ENCODE results near the gene AOX1. TPM values are rescaled to one million over a fixed set of nuclear protein-coding genes. Genes with fewer than 3 reads are reported as not detected.
"Not testable (repeated sequence)": the region's sequence is repeated elsewhere in the genome, so short reads cannot be mapped to it uniquely, and the experiment has no call there.

AOX1 gene
- total and polyA plus RNA-seq, 2 experiments from 2014 or later: not detected

- TF ChIP-seq CTCF (IDR thresholded peaks at IDR 0.05; ENCODE audit: low read depth, low read length): no peak
- Histone ChIP-seq H3K4me3 (no peak overlapping the region), H3K27me3 (no peaks in the 10 kb centered on the region), H3K36me3 (no peaks in the 10 kb centered on the region), H3K27ac (no peak overlapping the region), H3K4me1 (ENCODE audit: low read depth) (no peaks in the 10 kb centered on the region), H3K9me3 (ENCODE audit: low read depth) (no peaks in the 10 kb centered on the region)
- no peak for DNase-seq (ENCODE audit: low read depth in 1 of 2, low spot score in 1 of 2)
Measured at GRCh38 chr2:200713704-200714064, 127.9 kb downstream of the AOX1 start.

GRCh38 chr2:200715014-200715413 is 129.2 kb downstream of the AOX1 start:
- H3K27me3 ChIP-seq; H3K27ac ChIP-seq; H3K36me3 ChIP-seq; H3K4me3 ChIP-seq; DNase-seq (ENCODE audit: low read depth in 1 of 2, low spot score in 1 of 2); H3K4me1 ChIP-seq (ENCODE audit: low read depth); H3K9me3 ChIP-seq (ENCODE audit: low read depth): not testable (repeated sequence)

GRCh38 chr2:200716386-200716785 is 130.6 kb downstream of the AOX1 start:
- Histone ChIP-seq H3K4me1 (ENCODE audit: low read depth) (no peaks in the 10 kb centered on the region), H3K4me3 (no peak overlapping the region), H3K27me3 (no peaks in the 10 kb centered on the region), H3K27ac (no peak overlapping the region), H3K36me3 (no peaks in the 10 kb centered on the region), H3K9me3 (ENCODE audit: low read depth) (no peaks in the 10 kb centered on the region)
- TF ChIP-seq CTCF (IDR thresholded peaks at IDR 0.05; ENCODE audit: low read depth, low read length): no peak
- no peak for DNase-seq (ENCODE audit: low read depth in 1 of 2, low spot score in 1 of 2)

Other genes with a start within 250 kb of the AOX1 start
- 20.8 and 22.1 TPM in 2 replicates for gene KCTD18, start 75.9 kb upstream of the AOX1 start, total RNA-seq
- 12.5 and 12.6 TPM in 2 replicates for gene KCTD18, start 75.9 kb upstream of the AOX1 start, polyA plus RNA-seq
- gene SGO2, start 59.8 kb upstream of the AOX1 start, total RNA-seq: 1.8 and 13.9 TPM in 2 replicates
- gene SGO2, start 59.8 kb upstream of the AOX1 start, polyA plus RNA-seq: 8.1 and 26.8 TPM in 2 replicates
- 92.9 and 159 TPM in 2 replicates for gene BZW1, start 225.9 kb downstream of the AOX1 start, total RNA-seq
- gene BZW1, start 225.9 kb downstream of the AOX1 start, polyA plus RNA-seq: 133 and 159 TPM in 2 replicates